GM19240 (cell line): ENCODE data around the gene COPA.
A peak's percentile ranks its signal among the peaks of the same experiment; 100 is the strongest.
"Not testable (repeated sequence)": the region's sequence is repeated elsewhere in the genome, so short reads cannot be mapped to it uniquely, and the experiment has no call there.

Source experiments
- DNase-seq: peaks from one replicate; pipeline ENCODE4 v3.0.0; 2011; ENCODE audit warnings: low spot score; ENCODE audit not compliant: insufficient read length

COPA gene

DNA sequence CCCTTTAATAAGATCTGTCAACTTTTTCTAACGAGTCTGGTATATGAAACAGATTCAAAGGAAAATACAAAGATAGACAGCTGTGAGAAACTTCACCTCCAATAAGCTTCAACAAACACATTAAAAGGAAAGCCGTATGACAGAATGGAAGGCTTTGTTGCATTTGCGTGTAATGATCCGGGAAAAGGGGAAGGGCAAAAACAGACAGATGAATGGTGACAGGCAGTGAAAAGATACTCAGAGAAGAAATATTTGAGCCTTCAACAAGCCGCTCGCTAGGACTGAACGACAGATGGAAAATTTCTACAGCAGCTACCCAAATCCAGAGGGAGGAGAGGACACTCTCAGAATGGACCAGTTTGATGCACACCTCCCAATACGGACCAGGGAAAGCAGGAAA, 14.9 kb downstream of the COPA start:
- DNase-seq, result no peak

DNA sequence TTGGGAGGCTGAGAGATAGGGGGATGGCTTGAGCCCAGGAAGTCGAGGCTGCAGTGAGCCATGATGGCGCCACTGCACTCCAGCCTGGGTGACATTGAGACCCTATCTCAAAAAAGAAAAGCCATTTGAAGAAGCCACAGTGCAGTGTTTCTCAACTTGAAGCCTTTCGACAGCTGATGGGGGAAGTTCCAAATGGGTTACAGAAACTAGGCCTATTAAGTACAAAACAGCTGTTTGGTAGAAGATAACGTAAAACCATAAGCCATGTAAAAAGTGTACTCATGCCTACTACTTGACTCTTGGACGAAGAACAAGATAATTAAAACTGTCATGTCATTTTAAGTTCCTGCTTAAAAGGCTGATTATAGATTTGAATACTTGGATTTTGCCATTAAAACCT, 16.6 kb downstream of the COPA start:
- DNase-seq, result no peak

DNA sequence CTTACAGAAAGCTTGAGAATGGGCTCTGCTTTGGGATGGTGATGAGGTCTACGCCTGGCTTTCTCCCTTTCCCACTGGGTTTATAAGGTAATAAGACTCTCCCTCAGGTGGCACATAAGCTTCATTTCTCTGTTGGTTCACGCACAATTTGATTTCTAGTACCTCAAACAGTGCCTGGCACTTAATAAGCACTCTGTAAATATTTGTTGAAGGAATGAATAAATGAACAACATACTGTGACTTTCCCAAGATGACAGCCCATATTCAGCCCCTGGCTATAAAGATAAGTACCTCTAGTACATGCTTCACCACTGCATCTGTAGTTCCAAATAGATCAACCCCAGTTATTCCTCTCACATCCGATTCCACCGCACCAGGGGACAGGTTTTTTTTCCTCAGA, 17.8 kb downstream of the COPA start:
- no peak for DNase-seq

DNA sequence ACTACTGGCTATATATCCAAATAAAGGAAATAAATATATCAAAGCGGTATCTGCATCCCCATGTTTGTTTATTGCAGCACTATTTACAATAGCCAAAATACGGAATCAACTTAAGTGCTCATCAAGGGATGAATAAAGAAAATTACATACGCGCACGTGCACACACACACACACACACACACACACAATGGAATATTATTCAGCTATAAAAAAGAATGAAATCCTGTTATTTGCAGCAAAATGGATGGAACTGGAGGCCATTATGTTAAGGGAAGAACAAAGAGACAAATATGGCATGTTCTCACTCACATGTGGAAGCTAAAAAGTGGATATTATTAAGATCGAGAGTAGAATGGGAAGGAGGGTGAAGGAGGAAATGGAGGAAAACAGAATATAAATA, 20.2 kb downstream of the COPA start:
- DNase-seq, result no peak

- no peak for DNase-seq
Observed at GRCh38 chr1:160315359-160315758, 27.7 kb downstream of the COPA start.

DNA sequence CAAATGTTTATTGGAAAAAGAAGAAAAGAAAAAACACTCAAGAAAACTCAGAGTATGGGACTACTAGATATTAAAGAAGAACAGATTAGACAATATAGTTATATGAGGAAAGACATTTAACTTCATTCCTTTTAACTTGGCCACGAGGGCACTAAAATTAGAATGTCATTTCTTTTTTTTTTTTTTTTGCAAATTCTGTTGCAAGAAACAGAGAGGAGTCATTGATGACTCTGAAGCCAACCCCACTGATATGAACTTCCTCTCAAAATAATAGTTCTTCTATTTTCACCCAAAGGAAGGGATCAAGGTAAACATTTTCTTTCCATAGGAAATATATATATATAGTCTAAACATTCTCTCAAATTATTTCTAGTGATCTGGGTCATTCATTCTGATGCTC, 33.5 kb downstream of the COPA start:
- no peak for DNase-seq

GRCh38 chr1:160309185-160309557, 33.9 kb downstream of the COPA start:
- no peak for DNase-seq

DNA sequence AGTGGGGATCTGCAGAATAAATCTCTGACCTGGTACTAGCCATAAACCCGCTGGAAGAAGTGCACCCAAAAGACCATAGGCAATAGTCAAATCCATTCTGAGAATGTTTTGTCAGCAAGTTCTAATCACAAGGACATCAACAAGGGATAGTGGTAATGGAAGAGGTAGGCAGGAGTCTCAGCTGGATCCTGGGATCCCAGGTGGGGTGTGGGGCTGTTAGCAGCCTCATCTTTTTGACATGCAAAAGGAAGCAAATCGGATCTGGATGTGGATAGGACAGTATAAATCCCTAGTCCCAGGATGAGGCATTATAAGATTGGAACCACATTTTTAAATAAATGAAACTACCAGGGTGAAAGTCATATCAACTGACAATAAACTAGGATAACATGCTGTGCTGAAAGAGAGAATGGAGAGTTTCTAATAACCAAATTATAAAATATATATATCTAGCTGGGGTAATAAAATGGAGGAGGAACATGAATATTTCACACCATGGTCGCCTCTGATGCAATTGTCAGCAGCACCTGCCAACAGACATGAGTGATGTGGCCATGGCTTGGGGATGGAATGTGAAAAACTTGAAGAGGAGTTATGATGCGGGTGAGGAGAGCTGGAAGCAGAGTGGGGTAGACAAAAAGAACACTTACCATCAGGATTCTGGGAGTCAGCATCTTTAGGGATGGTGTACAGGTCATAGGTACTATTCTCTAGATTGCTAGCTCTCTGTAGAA, 34.4 kb downstream of the COPA start:
- no peak for DNase-seq

- DNase-seq, result no peak
Observed at GRCh38 chr1:160307118-160307791, 35.8 kb downstream of the COPA start.

- DNase-seq, result no peak
Observed at GRCh38 chr1:160300173-160300572, 42.9 kb downstream of the COPA start.

DNA sequence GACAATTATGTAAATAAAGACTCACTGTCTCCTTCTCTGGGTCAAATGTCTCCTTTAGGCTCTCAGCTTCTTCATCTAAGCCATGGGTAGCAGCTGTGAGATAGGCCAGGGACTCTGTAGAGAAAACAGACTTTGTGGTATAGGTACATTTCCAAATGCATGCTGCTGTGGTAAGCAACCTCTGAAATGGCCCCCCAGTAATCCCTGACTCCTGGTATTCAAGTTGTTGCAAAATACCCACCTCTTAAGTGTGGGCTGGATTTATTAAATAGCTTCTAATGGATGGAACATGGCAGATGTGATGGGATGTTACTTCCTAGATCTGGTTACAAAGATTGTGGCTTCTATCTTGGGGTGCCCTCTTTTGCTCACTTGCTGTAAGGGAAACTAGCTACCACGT, 47.0 kb downstream of the COPA start:
- DNase-seq, result no peak

GRCh38 chr1:160293020-160293968, 49.8 kb downstream of the COPA start:
- no peak for DNase-seq

DNA sequence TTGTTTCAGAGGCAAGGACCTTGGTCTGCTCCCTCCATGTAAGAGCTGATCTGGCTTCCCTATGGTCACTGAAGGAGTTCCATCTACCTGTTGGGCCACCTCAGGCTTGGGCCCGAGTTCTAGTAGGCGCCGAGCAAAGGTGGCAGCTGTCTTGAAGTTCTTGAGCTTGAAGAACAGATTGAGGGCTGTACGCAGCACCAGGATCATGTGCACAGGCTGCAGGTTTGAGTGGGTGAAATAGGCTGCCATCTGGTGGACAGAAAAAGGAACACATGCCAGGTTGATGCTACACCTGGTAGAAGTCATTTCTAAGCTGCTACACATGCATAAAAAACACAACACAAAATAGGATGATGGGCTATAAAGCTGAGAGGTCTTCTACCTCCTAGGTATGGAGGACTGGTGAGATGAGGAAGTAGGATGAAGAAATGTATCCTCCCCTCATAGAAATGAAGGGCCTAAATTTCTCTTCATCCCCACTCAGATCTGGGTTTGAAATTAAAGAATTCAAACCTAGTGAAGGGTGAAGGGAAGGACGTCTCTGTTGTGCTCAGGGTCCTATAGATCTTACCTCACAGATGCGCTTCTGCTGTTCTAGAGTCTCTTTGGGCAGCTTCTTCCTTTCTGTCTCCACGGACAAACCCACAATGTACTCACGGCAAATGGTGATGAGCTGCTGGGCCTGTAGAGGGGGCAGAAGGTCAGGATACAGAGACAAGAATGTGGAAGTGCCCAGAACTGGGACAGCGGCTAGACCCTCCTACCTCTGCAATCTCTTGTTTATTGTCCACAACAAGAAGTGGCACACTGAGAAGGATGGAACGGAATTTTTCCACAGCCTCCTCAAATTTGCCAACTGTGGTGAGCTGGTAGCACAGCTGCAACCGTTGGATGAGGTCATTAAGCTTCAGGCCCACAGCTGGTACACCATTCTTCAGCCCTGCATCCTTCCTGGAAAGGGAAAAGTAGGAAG, 51.5 kb downstream of the COPA start:
- DNase-seq, result peak; percentile 38

DNA sequence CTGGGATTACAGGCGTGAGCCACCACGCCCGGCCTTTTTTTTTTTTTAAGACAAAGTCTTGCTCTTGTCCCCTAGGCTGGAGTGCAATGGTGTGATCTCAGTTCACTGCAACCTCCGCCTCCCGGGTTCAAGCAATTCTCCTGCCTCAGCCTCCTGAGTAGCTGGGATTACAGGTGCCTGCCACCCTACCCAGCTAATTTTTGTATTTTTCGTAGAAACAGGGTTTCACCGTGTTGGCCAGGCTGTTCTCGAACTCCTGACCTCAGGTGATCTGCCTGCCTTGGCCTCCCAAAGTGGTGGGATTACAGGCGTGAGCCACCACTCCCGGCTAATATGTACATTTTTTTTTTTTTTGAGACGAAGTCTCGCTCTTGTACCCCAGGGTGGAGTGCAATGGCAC, 55.3 kb downstream of the COPA start:
- DNase-seq, result not testable (repeated sequence)

GRCh38 chr1:160285506-160285905, 57.5 kb downstream of the COPA start:
- no peak for DNase-seq

GRCh38 chr1:160284782-160285344, 58.2 kb downstream of the COPA start, which contains the start of gene PEX19:
Gene PEX19 (minus strand): TSS chr1:160285133. CDS start chr1:160285124, 9 bp downstream.
- DNase-seq, result peak; percentile 78

GRCh38 chr1:160284220-160284781, 58.7 kb downstream of the COPA start:
- no peak for DNase-seq

DNA sequence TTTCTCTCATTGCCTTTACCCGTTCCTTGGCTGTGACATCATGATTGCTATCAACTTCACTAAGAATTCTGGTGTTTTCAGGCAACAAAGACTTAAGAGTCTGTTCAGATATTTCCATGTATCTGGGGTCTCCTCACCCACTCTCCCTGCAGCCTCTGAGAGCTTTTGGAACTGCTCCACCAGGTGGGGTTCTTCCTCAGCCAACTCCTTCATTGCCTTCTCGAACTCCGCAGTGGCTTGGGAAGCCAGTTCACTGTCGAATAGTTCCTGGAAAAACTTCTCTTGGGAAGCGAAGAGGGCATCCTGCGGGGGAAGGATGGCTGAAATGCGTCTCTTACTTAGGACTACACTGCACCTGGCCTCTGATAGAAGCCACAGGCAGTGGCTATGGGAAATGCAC, 60.2 kb downstream of the COPA start:
- DNase-seq, result no peak

DNA sequence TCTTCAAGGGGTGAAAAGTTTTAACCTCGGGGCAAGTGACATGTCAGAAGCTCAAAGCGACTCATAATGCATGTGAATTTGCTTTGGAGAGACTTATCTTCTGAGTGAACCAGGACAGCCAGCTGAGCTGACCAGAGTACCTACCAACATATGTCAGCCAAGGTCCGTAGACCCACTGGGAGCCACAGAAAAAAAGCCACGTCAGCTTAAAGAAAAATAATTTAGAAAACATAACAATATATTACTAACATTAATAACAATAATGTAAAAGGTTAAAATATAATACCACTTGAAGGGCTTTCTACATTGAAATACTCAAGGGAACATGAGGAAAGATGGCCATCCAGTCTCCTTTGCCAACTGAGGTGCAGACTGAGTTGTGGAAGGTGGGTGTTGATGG, 65.1 kb downstream of the COPA start:
- no peak for DNase-seq

DNA sequence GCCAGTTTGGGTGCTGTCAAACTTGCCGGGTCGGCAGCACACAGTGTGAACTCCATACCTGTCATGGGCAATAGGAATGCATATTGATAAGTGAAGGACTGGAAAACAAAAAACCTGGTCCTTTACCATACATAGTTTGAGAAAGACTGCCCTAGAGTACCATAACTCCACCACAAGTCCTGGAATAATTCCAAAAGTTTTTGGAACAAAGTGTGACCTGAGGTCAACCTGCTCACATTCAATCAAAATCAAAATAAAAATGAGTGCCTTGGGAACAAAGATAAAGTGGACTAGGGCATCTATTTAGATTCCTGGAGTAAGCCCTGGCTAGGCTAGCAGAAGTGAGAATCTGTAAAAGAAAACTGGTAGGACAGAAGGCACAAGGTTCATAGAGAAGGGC, 65.7 kb downstream of the COPA start:
- DNase-seq, result no peak
